Ureter (tissue), 1 donor: ENCODE results near the gene SH2D4B. TPM values are rescaled to one million over a fixed set of nuclear protein-coding genes. Genes with fewer than 3 reads are reported as not detected.

Source experiments
- DNase-seq: peaks from one replicate; pipeline ENCODE4 v3.0.0-alpha.2; 2020; ENCODE audit warnings: low spot score
- total RNA-seq: library from RNA; stranded (reverse); gene quantifications from one replicate; pipeline ENCODE4 v1.2.4, GENCODE V29; 2023
- donor health status: DM: yes; HTN: yes; CAD: no.

The SH2D4B gene
- total RNA-seq, 1 donor from 2014 or later, result not detected

DNA sequence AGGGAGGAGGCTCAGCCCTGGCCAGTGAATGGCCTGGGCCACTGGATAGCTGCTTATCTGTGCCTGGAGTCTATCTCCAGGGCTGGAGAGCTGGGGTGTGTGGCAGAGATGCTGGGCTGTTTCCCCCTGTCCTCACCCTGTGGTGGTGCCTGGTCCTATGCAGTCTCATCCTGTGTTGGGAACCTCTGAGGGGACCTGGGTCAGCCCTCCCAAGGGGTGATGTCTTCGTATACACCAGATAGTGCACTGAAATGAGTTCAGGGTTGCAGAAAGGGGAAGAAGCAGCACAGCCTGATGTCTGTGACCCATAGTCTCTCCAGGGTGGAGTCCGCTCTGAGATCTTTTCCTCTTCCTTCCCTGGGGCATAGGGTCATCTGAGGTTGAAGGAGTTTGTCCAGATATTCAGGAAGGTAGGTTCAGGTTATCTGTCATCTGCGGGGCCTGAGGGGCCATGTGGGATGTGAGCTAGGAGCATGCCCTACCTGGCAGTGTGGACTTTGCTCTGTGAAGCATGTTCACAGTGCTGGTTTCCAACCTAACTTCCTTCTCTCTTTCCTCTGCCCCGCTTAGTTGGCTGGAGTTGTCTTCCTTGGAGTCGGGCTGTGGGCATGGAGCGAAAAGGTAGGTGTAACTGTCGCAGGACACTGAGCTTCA, 33.4 kb upstream of the SH2D4B start:
- no peak for DNase-seq

DNA sequence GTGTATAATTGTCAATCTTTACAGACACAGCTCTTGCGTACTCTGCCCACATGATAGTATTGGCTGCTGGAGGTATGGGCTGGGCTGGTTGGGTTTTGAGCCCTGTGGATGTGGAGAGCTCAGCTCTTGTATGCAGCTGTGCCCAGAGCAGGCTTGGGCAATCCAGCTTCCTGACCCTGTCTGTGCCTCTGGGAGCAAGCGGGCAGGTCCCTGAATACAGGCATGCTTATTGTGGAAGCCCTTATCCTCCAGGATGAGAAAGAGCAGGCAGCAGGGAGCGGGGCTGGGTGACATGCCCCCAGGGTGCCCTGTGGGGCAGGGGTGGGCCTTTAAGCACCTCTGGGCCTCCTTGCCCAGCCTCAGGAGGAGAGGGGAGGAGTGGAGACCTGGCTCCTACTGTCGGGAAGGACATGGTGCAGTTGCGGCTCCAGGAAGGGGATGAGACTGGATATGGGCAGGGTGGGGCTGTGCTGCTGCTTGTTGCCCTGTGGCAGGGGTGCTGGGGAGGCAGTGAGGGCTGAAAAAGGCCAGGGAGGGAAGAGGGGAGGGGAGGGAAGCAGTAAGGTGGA, 32.7 kb upstream of the SH2D4B start:
- DNase-seq, result no peak

DNA sequence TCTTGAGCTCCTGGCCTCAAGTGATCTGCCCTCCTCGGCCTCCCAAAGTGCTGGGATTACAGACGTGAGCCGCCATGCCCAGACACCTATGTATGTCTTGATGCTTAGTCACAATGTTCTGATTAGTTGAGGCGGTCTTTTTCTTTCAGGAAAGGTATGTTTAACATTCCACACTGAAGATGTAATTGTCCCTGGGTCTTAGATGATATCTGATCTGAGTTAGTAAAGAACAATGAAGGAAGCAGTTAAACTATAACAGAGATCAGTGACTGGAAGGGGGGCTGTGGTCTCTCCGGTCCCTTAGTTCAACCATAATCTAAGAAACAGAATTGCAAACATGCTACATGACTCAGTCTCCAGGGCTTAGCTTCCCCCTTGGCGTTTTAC, 31.5 kb upstream of the SH2D4B start:
- DNase-seq, result no peak

DNA sequence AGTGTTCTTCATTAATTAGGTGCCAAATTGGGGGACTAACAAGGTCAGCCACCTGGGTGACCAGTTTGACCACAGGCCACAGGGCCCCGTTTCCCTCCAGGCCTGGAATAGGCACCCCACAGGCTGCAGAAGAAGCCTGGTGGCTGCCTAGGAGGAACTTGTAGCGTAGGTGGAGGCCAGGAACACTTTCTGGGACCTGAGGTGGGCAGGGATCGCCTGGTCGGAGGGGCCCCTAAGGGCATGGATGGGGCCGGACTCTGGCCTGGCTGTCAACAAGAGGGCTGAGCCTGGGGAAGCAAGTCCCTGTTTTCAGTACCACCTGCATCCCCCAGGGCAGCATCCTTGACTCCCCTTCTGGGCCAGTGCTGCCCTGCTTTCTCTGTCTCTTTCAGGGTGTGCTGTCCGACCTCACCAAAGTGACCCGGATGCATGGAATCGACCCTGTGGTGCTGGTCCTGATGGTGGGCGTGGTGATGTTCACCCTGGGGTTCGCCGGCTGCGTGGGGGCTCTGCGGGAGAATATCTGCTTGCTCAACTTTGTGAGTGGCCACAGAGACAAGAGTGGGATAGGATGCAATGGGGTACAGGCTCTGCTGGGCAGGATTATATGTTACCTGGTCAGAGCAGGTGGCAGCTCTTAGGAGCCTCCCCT, 30.7 kb upstream of the SH2D4B start:
- DNase-seq, result no peak

DNA sequence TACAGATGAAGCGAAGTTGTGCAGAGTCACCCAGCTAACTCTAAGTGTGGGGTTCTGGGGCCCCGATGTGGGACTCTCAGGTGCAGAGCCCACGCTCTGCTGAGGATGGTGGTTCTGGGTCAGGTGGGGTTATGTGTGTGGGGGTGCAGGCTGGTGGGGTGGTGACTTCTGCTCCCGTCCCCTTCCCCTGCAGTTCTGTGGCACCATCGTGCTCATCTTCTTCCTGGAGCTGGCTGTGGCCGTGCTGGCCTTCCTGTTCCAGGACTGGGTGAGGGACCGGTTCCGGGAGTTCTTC, 28.6 kb upstream of the SH2D4B start:
- no peak for DNase-seq

DNA sequence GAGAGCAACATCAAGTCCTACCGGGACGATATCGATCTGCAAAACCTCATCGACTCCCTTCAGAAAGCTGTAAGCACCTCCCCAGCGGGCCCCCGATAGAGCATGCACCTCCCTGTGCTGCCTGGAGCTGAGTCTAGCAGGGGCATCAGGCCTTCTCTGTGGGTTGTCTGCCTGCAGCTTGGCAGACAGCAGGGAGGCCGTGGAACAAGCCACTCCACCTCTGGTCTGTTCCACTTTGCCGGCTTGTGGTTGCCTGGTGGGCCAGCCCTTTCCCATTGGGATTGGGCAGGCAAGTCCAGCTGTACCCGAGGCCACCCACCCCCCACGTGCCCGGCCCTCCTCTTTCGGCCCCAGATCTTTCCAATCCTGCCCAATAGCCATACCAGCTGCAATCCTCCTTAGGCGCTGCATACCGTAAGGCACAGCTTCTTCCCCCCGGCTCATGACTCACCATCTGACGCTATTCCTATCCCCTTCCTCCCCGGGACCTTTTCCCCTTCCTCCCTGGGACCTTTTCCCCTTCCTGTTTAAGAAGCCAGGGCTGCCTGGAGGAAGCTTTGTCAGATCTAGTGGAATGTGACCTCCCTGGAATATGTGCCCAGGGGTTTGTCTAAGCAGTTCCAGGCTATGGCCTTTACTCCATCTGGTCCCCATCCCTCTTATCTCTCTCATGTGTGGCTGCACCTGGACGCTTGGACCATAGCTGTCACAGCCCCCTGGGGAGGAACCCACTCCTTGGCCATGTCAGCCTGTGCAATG, 28.1 kb upstream of the SH2D4B start:
- peak; percentile 41 for DNase-seq

DNA sequence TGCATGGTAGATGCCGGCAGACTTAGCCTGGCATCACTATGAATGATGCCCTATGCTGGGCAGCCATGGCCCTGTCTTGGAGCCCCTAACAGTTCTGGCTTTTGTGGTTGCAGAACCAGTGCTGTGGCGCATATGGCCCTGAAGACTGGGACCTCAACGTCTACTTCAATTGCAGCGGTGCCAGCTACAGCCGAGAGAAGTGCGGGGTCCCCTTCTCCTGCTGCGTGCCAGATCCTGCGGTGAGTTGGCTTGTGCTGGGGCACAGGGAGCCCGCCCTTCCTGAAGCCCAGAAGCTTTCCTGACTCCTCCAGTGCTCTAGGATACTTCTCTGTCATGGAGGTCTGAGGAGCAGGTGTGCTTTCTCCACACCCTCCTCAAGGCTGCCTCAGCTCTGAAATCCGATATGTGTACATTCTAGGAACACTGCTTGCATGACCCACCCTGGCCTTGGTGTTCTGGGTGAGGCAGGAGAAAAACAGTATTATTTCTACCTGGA, 25.6 kb upstream of the SH2D4B start:
- no peak for DNase-seq

DNA sequence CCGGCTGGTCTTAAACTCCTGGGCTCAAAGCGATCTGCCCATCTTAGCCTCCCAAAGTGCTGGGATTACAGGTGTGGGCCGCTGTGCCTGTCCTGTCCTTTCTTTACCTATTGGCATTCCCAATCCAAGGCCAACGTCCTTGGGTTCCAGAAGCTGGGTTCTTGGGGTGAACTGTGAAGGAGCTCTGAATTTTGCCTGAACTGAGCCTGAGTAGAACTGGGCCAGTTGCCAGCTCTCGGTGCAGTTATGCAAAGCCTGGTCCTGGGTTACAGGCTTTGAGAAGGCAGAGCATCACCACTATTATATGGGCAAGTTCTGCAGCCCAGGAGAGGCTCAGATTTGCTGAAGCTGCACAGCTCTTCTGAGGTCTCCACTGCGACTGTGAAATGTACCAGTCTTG, 24.6 kb upstream of the SH2D4B start:
- no peak for DNase-seq

DNA sequence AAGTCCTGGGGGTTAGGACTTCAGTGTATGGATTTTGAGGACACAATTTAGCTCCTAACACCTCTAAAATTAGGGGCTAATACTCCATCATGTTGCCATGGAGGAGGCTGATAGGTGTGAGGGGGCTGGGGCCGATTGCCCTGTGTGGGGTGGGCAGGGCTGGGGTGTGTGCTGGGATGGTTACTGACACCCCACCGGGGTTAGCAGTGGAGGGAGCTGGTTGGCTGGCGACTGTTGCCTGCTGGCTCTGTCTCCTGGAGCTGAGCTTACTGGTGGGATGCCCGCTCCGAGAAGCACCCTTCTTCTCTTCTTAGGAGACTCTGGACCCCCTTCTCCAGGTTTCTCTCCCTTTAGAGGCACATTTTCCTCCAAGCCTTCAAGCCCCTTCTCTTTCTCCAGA, 22.2 kb upstream of the SH2D4B start:
- no peak for DNase-seq

DNA sequence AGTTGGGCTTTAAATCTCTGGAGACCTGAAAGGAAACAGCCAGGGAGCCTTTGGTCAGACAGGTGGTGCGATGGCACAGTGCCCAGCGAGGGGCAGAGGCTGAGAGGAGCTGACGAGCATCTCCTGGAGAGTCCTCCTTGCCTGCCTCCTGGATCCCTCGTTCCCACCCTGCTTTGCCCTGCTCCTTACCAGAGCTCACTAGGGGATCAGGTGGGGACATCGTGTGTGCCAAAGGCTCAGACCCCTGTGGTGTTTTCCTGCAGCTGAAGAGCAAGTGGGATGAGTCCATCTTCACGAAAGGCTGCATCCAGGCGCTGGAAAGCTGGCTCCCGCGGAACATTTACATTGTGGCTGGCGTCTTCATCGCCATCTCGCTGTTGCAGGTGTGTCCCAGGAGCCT, 21.8 kb upstream of the SH2D4B start:
- no peak for DNase-seq

DNA sequence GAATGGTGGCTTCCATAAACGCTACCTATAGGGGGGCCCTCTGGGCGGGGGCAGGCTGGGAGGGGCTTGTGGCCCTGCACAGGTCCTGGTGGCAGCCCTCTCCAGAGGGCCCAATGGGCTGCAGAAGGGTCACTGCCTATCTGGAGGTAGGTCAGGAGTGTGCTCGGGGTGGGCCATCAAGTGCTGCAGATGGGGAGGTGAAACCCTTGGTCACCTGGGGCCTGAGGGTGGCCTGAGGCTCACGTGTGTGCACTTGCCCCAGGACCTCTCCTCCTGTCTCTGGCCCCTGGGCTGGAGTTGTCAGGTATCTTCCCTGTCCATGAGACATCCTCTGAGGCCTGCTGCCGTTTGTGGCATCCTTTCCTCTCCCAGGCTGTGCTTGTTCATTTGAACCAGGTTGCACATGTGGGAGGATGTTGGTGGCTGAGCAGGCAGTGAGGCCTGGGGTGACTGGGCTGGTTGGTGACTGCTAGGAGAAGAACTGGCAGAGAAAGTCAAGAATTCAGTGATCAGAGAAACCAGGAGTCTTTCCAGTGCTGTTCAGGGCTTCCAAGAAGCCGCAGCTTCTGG, 21.1 kb upstream of the SH2D4B start:
- DNase-seq, result no peak

DNA sequence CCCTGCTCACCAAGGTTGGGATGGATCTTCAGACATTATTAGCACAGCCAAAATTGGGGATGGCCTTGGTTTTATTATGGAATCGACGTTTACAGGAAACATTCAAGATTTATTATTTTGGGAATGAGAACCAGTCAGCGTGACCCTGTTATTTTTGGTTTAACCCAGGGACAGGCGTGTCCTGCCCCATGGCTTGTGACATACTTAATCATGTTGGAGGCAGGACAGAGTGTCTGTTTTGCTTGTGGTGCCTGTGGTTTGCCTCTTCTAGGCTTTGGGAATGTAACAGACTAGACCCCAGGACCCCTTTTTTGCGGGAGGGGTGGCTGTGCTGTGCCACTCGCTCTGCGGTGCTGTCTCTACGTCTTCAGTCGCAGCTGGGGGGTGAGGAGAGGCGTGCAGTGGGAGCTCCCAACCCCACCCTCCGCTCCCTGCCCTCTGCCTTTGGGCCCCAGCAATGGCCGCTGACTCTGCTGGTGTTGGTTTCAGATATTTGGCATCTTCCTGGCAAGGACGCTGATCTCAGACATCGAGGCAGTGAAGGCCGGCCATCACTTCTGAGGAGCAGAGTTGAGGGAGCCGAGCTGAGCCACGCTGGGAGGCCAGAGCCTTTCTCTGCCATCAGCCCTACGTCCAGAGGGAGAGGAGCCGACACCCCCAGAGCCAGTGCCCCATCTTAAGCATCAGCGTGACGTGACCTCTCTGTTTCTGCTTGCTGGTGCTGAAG, 20.1 kb upstream of the SH2D4B start:
- no peak for DNase-seq

DNA sequence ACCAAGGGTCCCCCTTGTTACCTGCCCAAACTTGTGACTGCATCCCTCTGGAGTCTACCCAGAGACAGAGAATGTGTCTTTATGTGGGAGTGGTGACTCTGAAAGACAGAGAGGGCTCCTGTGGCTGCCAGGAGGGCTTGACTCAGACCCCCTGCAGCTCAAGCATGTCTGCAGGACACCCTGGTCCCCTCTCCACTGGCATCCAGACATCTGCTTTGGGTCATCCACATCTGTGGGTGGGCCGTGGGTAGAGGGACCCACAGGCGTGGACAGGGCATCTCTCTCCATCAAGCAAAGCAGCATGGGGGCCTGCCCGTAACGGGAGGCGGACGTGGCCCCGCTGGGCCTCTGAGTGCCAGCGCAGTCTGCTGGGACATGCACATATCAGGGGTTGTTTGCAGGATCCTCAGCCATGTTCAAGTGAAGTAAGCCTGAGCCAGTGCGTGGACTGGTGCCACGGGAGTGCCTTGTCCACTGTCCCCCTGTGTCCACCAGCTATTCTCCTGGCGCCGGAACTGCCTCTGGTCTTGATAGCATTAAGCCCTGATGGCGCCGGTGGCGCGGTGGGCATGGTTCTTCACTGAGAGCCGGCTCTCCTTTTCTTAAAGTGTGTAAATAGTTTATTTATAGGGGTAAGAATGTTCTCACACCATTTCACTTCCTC, 19.4 kb upstream of the SH2D4B start:
- no peak for DNase-seq

DNA sequence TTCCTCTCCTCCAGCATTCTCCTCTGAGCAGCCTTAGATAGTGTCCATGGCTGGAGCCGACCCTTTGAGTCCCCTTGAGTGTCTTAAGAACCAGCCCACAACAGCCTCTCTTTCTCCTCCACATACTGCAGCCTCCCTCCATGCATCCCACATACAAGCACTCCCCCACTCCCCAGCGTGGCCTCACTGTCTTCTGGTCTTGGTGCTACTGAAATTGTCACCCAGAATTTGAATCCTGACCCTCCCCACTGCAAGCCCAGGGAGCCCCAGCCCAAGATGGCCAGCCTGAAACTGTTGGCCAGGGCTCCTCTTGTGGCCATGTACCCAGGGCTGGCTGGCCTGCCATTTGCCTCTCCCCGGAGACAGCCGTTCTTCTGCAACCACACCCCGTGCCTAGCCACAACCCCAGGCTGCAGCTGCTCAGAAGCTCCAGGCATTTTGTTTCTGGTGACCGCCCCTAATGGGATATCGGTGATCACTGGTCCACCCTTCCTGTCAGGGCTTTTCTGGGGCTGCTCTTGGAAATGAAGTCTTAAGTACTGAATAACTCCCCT, 18.8 kb upstream of the SH2D4B start:
- no peak for DNase-seq

DNA sequence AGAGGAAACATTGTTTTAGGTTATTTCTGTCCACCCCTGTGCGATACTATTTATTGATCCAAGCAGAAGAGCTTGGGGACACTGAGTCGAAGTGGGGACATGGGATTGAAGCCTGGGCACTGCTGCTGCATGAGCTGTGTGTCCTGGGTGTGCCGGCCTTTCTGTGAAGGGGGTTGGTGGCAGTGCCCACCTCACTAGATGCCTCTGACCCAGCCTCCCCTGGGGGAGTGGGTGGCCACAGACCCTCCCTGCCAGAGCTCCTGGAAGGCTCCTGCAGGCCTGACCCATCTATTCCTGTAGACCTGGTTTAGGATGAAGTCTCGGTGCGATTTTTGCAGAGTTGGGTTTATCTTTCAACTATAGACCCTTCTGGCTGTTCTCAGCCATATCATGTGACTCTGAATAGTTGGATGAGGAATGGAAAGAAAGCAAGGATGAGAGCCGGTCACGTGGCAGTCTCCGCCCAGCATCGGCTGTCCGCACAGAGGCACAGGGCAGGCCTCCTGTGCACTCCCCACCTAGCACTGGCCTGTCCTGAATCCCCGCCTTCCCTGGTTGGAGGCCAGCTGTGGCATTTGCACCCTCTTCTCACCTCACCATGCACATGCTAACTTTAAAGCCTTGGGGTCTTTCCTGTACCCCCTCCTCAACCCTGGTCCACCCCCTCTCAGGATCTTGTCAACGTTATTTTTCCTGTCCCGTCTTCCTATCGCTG, 17.6 kb upstream of the SH2D4B start:
- no peak for DNase-seq

DNA sequence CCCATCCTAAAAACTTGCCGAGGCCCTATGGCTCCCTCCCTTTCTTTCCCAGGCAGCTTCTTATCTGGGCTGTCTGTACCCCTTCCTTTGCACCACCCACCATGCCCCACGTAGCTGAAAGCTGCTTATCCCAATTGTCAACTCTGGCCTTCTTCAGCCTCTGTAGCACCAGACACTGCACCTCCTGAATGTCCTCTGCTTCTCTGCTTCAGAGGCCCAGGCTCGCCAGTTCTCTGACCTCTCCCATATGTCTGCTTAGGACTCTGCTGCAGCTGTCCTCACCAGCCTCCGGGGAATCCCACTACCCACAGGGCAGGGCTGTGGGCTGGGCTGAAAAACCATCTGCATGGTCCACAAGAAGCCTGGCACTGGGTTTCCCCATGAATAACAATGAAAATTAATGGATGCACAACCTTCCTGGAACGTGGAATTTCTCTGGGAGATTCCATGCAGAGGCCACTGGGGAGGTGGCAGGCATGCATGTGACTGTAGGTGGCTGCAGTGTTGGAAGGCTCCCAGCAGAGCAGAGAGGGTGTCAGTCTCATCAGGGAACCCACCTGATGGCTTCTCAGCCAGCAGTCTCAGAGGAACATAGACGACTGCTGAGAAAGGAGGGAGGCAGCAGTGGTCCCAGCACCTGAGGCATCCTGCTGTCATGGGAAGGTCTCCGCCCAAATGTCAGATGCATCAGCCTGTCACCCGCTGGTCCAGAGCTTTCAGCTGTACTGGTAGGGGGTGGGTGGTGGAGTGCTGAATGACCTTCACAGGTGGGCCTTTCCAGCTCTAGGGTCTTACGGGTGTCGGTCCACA, 16.8 kb upstream of the SH2D4B start:
- no peak for DNase-seq

DNA sequence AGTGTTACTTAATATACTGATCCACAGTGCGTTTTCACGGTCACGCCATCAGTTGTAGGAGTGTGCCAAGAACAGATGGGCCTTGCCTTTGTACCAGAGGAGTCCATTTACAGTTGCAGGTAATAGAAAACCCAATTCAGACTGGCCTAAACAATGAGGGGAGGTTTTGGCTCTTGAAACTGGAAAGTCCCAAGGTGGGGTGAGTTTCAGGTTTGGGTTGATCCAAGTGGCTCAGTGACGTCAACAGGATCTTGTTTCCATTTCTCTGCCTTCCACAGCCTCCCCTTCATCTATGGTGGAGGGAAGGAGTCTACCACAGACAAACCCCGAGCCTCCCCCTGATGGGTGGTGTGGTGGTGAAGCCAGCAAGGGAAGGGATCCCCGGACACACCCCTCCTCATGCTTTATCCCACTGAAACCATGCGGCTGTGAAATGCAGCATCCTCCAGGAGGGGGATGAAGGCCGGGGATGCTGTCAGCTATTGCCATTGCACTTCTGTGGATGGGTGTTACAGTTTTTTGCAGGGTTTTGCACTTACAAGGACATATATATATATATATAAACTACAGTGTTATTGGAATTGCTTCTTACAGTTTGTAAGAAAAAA, 14.8 kb upstream of the SH2D4B start:
- DNase-seq, result no peak

DNA sequence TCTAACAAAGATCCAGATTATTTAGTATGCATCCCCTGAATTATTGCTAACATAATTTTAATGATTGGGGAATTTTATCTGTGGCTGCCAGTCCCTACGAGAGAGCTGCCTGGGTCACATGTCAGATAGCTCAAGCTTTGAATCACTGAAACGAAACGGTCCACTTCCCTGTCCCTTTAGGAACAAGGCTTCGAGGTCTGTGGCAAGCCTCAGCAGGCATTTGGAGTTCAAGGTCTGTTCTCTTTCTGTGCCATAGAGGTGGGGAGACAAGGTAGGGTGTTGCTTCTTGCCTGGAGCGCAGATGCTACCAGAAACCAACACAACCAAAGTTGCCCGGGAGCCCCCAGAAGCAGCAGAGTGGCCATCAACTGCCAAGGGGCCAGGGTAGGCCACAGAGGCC, 13.9 kb upstream of the SH2D4B start:
- no peak for DNase-seq
